ENCODE results near the gene GPR132.

GPR132 gene

DNA sequence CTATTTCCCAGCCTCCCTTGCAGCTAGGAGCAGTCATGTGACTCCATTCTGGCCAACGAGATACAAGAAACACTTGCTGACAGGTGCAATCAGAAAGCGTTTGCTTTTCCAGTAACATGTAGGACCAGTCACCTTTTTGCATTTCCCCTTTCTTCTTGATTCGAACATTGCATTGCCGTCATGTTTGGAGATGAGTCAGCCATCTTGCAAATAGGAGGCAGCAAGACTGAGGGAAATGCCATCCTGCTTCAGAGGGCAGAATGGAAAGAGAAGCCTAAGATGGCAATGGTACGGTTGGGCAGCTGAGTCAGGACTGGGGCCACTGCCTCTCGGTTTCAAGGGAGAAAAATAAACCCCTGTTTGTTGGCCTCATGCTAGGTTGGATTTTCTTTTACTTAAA lies 34.5 kb upstream of the GPR132 start:
- DNase-seq (ENCODE audit: insufficient read length, low spot score) (no peak), FAIRE-seq (no peak)
- TF ChIP-seq POLR2A (IDR thresholded peaks at IDR 0.05; ENCODE audit: low read depth, low read length) (no peak), SPI1 (IDR thresholded peaks at IDR 0.05; ENCODE audit: low read depth, low read length) (0 out of 2 replicates have a peak, but pooled peaks have one; percentile 5)

DNA sequence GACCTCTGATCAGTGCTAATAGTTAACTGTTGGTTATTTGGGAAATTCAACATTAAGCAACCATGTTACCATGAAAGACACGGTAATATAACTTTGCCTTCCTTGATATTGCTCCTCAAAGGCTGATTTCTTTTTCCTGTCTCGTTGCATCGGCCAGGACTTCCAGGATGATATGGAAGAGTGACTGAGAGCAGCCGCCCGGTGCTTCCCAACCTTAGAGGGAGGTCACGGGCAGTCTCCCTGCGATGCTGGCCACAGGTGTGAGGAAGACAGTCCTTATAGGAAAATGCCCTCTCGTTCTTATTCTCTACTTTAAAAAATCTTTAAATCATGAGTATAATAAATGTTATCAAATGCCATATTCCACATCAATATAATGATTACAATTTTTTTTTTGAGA lies 33.1 kb upstream of the GPR132 start:
- DNase-seq (ENCODE audit: insufficient read length, low spot score) (no peak), FAIRE-seq (no peak)
- TF ChIP-seq PAX5 (IDR thresholded peaks at IDR 0.05; ENCODE audit: insufficient read depth, low read length, severe bottlenecking) (no peak), POLR2AphosphoS5 (IDR thresholded peaks at IDR 0.05; ENCODE audit: low read depth, low read length) (no peak), TAF1 (IDR thresholded peaks at IDR 0.05; ENCODE audit: low read depth, low read length) (no peak), POLR2A (IDR thresholded peaks at IDR 0.05; ENCODE audit: low read depth, low read length) (no peak), POU2F2 (IDR thresholded peaks at IDR 0.05; ENCODE audit: low read depth, low read length) (no peak), SPI1 (IDR thresholded peaks at IDR 0.05; ENCODE audit: low read depth, low read length) (no peak)

DNA sequence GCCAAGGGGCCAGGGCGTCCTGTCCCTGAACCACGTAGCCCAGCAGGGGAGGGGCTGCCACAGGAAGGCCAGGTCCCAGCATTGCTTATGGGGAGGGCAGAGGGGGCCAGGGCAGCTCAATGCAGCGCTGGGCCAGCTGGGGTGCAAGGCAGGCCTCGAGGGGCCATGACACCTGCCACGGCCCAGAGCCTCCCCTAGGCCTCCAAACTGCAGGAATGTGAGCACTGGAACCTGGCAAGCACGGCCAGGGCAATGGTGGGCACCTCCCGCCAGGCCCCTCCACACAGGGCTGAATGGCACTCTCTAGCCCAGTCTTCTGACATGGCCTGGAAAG lies 32.5 kb upstream of the GPR132 start:
- no peak for FAIRE-seq
- TF ChIP-seq PAX5 (IDR thresholded peaks at IDR 0.05; ENCODE audit: insufficient read depth, low read length, severe bottlenecking) (no peak), POLR2AphosphoS5 (IDR thresholded peaks at IDR 0.05; ENCODE audit: low read depth, low read length) (no peak), SPI1 (IDR thresholded peaks at IDR 0.05; ENCODE audit: low read depth, low read length) (no peak), POU2F2 (IDR thresholded peaks at IDR 0.05; ENCODE audit: low read depth, low read length) (no peak), TAF1 (IDR thresholded peaks at IDR 0.05; ENCODE audit: low read depth, low read length) (no peak), POLR2A (IDR thresholded peaks at IDR 0.05; ENCODE audit: low read depth, low read length) (no peak)
- DNase-seq (ENCODE audit: insufficient read length, low spot score), result no peak

DNA sequence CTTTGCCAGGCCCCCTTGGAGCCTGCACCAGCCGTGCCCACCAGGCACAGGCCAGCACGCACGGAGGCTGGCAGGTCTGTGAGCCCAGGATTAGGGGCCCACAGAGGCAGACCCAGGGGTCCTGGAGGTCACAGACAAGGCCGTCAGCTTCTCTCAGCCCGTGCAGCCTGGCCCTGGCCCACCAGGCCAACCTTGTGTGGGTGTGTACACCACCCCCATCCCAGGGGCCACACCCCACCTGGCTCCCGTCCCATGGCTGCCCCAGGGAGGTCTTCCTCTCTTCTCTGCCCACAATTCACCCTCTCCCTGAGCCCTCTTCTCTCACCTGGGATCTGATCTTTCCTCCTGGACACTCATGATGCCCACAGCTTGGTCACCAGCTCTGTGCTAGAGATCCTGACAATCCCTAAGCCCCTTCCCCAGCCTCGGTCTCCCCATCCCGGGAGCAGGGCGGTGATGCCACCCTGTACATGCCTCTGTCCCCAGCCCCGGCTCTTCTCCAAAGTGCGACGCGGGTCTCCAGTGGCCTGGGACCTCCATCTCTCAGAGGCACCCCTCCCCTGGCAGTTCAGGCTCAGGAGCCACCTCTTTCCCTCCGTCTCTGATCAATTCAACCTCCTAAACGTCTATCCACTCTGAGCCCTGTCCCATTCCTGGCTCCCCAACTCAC lies 31.1 kb upstream of the GPR132 start:
- DNase-seq (ENCODE audit: insufficient read length, low spot score) (no peak), FAIRE-seq (no peak)
- no peak for TF ChIP-seq PAX5 (IDR thresholded peaks at IDR 0.05; ENCODE audit: insufficient read depth, low read length, severe bottlenecking)
- no peak for TF ChIP-seq POU2F2 (IDR thresholded peaks at IDR 0.05; ENCODE audit: low read depth, low read length)
- TF ChIP-seq POLR2A (IDR thresholded peaks at IDR 0.05; ENCODE audit: low read depth, low read length), result no peak
- no peak for TF ChIP-seq POLR2AphosphoS5 (IDR thresholded peaks at IDR 0.05; ENCODE audit: low read depth, low read length)
- TF ChIP-seq TAF1 (IDR thresholded peaks at IDR 0.05; ENCODE audit: low read depth, low read length), result no peak
- TF ChIP-seq SPI1 (IDR thresholded peaks at IDR 0.05; ENCODE audit: low read depth, low read length), result no peak

DNA sequence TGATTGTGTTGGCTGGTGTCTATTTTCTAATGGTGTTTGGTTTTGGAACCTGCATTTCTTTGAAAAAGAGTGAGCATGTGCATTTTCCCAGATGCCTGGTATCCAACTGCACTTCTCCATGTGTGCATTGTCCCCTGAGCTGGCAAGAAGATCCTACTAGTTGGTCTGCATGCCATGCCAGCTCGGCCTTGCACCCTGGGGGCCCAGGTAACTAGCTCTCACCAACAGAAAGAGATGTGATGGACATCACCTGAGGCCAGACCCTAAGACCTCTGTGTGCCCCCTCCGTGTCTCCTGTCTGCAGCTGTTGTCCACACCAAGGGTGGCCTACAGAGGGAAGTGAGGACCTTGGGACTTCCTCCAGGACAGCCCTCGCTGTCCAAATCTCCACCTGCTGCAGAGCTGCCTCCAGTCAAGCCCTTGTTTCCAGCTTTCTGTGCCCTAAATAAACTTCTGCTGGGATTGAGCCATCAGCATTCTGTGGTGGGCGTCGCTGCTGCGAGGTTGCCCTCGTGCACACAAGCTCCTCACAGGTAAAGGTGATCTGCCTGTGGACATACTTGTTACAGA lies 30.1 kb upstream of the GPR132 start:
- no peak for TF ChIP-seq PAX5 (IDR thresholded peaks at IDR 0.05; ENCODE audit: insufficient read depth, low read length, severe bottlenecking)
- TF ChIP-seq SPI1 (IDR thresholded peaks at IDR 0.05; ENCODE audit: low read depth, low read length), result no peak
- TF ChIP-seq POLR2A (IDR thresholded peaks at IDR 0.05; ENCODE audit: low read depth, low read length), result no peak
- no peak for TF ChIP-seq POU2F2 (IDR thresholded peaks at IDR 0.05; ENCODE audit: low read depth, low read length)
- TF ChIP-seq TAF1 (IDR thresholded peaks at IDR 0.05; ENCODE audit: low read depth, low read length), result no peak
- no peak for TF ChIP-seq POLR2AphosphoS5 (IDR thresholded peaks at IDR 0.05; ENCODE audit: low read depth, low read length)
- FAIRE-seq, result no peak
- no peak for DNase-seq (ENCODE audit: insufficient read length, low spot score)

DNA sequence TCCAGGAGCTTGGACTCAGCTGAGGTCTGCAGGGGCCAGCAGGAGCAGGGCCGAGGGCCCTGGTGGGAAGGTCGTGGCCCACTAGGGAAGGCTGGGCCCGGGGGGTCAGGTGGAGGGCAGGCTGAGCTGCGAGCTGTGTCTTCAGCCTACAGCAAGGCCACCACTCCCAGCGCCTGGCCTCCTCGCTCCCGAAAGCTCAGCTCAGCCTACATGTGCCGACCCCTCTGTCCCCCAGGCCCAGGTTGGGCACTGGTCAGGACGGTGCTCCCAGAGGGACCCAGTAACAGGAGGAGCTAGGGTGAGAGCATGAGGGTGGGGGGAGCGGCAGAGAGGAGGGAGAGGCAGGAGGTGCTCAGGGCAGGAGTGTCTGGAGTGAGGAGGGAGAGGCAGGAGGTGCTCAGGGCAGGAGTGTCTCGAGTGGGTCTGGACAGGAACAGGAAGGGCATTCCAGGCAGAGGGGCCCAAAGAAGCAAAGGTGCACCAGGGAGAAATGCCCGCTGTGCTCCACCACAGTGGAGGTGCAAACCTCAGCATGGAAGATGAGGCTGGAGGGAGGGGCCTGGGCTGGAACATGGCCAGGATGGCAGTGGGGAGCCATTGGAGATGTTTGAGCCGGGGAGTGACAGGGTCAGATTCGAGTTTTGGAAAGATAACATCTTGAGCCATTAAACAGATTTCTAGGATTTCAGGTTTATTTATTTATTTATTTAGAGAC lies 29.1 kb upstream of the GPR132 start:
- TF ChIP-seq POU2F2 (IDR thresholded peaks at IDR 0.05; ENCODE audit: low read depth, low read length) (no peak), TAF1 (IDR thresholded peaks at IDR 0.05; ENCODE audit: low read depth, low read length) (no peak), PAX5 (IDR thresholded peaks at IDR 0.05; ENCODE audit: insufficient read depth, low read length, severe bottlenecking) (no peak), POLR2A (IDR thresholded peaks at IDR 0.05; ENCODE audit: low read depth, low read length) (no peak), POLR2AphosphoS5 (IDR thresholded peaks at IDR 0.05; ENCODE audit: low read depth, low read length) (no peak), SPI1 (IDR thresholded peaks at IDR 0.05; ENCODE audit: low read depth, low read length) (no peak)
- no peak for FAIRE-seq
- DNase-seq (ENCODE audit: insufficient read length, low spot score), result no peak

DNA sequence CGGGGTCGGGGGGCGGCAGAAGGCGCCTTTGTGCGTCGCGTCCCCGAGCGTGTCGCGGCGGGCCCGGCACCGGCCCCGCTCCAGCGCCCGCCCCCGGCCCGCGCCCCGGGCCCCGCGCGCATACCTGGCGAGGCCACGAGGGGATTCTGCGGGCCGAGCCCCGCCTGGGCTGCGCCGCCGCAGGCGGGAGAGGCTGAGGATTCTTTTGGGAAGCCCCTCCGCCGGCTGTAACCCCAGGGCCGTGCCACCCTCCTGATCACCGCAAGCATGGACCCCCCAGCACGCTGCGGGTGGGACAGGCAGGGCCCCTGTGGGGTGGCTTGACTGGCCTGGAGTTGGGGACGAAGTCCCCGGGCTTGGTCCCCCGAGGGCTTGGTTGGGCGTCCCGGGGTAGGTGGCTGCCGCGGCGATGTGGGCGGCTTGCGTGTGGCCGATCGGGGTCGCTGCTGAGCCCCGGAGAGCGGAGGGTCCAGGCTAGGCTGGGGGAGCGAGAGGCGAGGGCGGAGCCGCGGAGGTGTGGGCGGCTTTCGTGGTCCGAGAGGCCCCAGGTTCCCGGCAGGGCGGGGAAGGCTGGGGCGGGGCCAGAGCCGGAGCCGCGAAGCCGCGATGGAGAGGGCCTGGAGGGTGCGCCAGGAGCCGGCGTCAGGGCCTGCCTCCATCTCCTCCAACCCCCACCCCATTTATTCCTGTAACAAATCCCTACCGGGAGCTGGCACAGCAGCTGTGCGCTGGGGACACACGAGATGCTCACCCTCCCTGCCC lies 28.4 kb upstream of the GPR132 start:
- DNase-seq (ENCODE audit: insufficient read length, low spot score) (peak; percentile 94), FAIRE-seq (peak; percentile 93)
- no peak for TF ChIP-seq POLR2A (IDR thresholded peaks at IDR 0.05; ENCODE audit: low read depth, low read length)
- no peak for TF ChIP-seq POU2F2 (IDR thresholded peaks at IDR 0.05; ENCODE audit: low read depth, low read length)
- no peak for TF ChIP-seq SPI1 (IDR thresholded peaks at IDR 0.05; ENCODE audit: low read depth, low read length)
- TF ChIP-seq TAF1 (IDR thresholded peaks at IDR 0.05; ENCODE audit: low read depth, low read length), result no peak
- TF ChIP-seq PAX5 (IDR thresholded peaks at IDR 0.05; ENCODE audit: insufficient read depth, low read length, severe bottlenecking), result no peak
- no peak for TF ChIP-seq POLR2AphosphoS5 (IDR thresholded peaks at IDR 0.05; ENCODE audit: low read depth, low read length)

DNA sequence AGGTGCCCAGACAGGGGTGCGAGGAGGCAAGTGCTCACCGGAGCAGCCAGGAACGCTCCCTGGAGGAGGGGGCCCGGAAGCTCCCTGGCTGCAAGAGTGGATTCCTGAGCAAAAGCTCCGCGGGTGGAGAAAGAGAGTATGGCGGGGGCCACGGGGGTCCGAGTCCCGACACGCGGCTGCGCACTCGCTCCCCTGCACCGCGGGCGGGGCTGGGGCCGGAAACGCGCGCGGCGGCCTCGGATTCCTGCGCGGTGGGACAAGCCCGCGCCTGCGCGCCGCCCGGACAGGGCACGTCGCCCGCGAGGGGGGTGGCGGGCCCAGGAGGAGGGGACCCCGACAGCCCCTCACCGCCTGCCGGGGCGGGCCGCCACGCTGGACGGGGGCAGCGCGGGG lies 27.8 kb upstream of the GPR132 start:
- FAIRE-seq (peak; percentile 54), DNase-seq (ENCODE audit: insufficient read length, low spot score) (peak; percentile 70)
- TF ChIP-seq PAX5 (IDR thresholded peaks at IDR 0.05; ENCODE audit: insufficient read depth, low read length, severe bottlenecking) (no peak), POLR2AphosphoS5 (IDR thresholded peaks at IDR 0.05; ENCODE audit: low read depth, low read length) (no peak), SPI1 (IDR thresholded peaks at IDR 0.05; ENCODE audit: low read depth, low read length) (no peak), TAF1 (IDR thresholded peaks at IDR 0.05; ENCODE audit: low read depth, low read length) (no peak), POLR2A (IDR thresholded peaks at IDR 0.05; ENCODE audit: low read depth, low read length) (no peak), POU2F2 (IDR thresholded peaks at IDR 0.05; ENCODE audit: low read depth, low read length) (no peak)

Data from GM12891 (cell line).